SK-N-MC (cell line): ENCODE results near the gene TACR2.

ENCODE experiments used
- EZH2 ChIP-seq: fragments of 200-600 bp; sonication (generic); IDR thresholded peaks from one replicate; pipeline ENCODE4 v1.6.1; 2017; ENCODE audit warnings: antibody characterized with exemption
- POLR2AphosphoS5 ChIP-seq: IDR thresholded peaks from 2 replicates; pipeline ENCODE4 v1.6.1; 2012; ENCODE audit warnings: mild to moderate bottlenecking, low read depth, low read length, borderline replicate concordance

DNA sequence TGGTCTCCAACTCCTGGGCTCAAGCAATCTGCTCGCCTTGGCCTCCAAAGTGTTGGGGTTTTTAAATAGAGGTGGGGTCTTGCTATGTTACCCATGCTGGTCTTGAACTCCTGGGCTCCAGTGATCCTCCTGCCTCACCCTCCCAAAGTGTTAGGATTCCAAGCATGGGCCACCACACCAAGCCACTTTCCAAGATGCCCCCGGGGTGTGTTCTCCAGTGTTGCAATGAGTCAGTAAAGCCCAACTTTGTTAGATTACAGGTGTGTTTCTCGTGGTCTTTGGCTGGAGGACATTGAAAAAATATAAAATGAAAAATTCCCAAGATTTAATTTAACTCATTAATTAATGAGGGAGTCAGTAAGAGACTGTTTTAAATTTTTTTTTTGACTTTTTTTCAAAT is 29.2 kb downstream of the TACR2 start:
- no peak for TF ChIP-seq EZH2
- no peak for TF ChIP-seq POLR2AphosphoS5
